DMS153 (cell line): ENCODE data around the gene CCDC167.
"Not testable (repeated sequence)": the region's sequence is repeated elsewhere in the genome, so short reads cannot be mapped to it uniquely, and the experiment has no call there.

Experiments used
- DNase-seq: peaks from one replicate; lab custom pipeline; 2025; lab: John Stamatoyannopoulos, UW

Gene CCDC167

GRCh38 chr6:37473364-37474095 lies 26.2 kb downstream of the CCDC167 start:
- DNase-seq = no peak

GRCh38 chr6:37467718-37468117 lies 32.0 kb downstream of the CCDC167 start:
- DNase-seq = no peak

GRCh38 chr6:37463110-37463509 lies 36.6 kb downstream of the CCDC167 start:
- DNase-seq = no peak

- DNase-seq = no peak
These were observed 38.9 kb downstream of the CCDC167 start for GRCh38 chr6:37460805-37461204.

GRCh38 chr6:37459981-37460800 lies 39.5 kb downstream of the CCDC167 start:
- DNase-seq = no peak

- no peak for DNase-seq
These were observed 42.7 kb downstream of the CCDC167 start for GRCh38 chr6:37456816-37457560.

GRCh38 chr6:37456126-37456525 lies 43.6 kb downstream of the CCDC167 start:
- DNase-seq = no peak

- no peak for DNase-seq
These were observed 45.1 kb downstream of the CCDC167 start for GRCh38 chr6:37454420-37455140.

- DNase-seq = no peak
These were observed 47.2 kb downstream of the CCDC167 start for GRCh38 chr6:37452522-37452921.

GRCh38 chr6:37451441-37452193 lies 48.1 kb downstream of the CCDC167 start:
- no peak for DNase-seq

- DNase-seq = no peak
These were observed 49.7 kb downstream of the CCDC167 start for GRCh38 chr6:37449984-37450383.

- not testable (repeated sequence) for DNase-seq
These were observed 56.5 kb downstream of the CCDC167 start for GRCh38 chr6:37443216-37443542.

GRCh38 chr6:37442416-37443215 lies 57.1 kb downstream of the CCDC167 start:
- no peak for DNase-seq

GRCh38 chr6:37441651-37442050 lies 58.0 kb downstream of the CCDC167 start:
- DNase-seq = no peak

- DNase-seq = no peak
These were observed 60.8 kb downstream of the CCDC167 start for GRCh38 chr6:37438930-37439329.

- no peak for DNase-seq
These were observed 63.9 kb downstream of the CCDC167 start for GRCh38 chr6:37435816-37436215.

- no peak for DNase-seq
These were observed 64.3 kb downstream of the CCDC167 start for GRCh38 chr6:37435373-37435772.

GRCh38 chr6:37433657-37434271 lies 65.9 kb downstream of the CCDC167 start:
- DNase-seq = no peak
